ENCODE results near the gene RCL1. TPM values are rescaled to one million over a fixed set of nuclear protein-coding genes. Genes with fewer than 3 reads are reported as not detected.
"Not testable (repeated sequence)": the region's sequence is repeated elsewhere in the genome, so short reads cannot be mapped to it uniquely, and the experiment has no call there.

Gene RCL1
- polyA plus RNA-seq, 1 donor = 13.5 TPM

- DNase-seq (ENCODE audit: low read depth) = no peak
Measured at GRCh38 chr9:4781408-4781807, 11.3 kb upstream of the RCL1 start.

- not testable (repeated sequence) for DNase-seq (ENCODE audit: low read depth)
Measured at GRCh38 chr9:4783191-4783590, 9.6 kb upstream of the RCL1 start.

- no peak for DNase-seq (ENCODE audit: low read depth)
Measured at GRCh38 chr9:4784403-4784802, 8.3 kb upstream of the RCL1 start.

GRCh38 chr9:4786599-4786998 lies 6.1 kb upstream of the RCL1 start:
- DNase-seq (ENCODE audit: low read depth) = no peak

GRCh38 chr9:4787876-4788275 lies 4.9 kb upstream of the RCL1 start:
- DNase-seq (ENCODE audit: low read depth) = no peak

GRCh38 chr9:4788703-4789102 lies 4.0 kb upstream of the RCL1 start:
- no peak for DNase-seq (ENCODE audit: low read depth)

GRCh38 chr9:4792054-4792571 lies 631 bp upstream of the RCL1 start:
- no peak for DNase-seq (ENCODE audit: low read depth)

GRCh38 chr9:4793459-4794395 lies 983 bp downstream of the RCL1 start:
- DNase-seq (ENCODE audit: low read depth) = no peak

- DNase-seq (ENCODE audit: low read depth) = no peak
Measured at GRCh38 chr9:4794691-4795090, 1.9 kb downstream of the RCL1 start.

- not testable (repeated sequence) for DNase-seq (ENCODE audit: low read depth)
Measured at GRCh38 chr9:4795108-4795507, 2.4 kb downstream of the RCL1 start.

- no peak for DNase-seq (ENCODE audit: low read depth)
Measured at GRCh38 chr9:4796530-4796929, 3.8 kb downstream of the RCL1 start.

GRCh38 chr9:4796988-4797853 lies 4.5 kb downstream of the RCL1 start:
- DNase-seq (ENCODE audit: low read depth) = no peak

GRCh38 chr9:4797854-4798150 lies 5.1 kb downstream of the RCL1 start:
- DNase-seq (ENCODE audit: low read depth) = no peak

- no peak for DNase-seq (ENCODE audit: low read depth)
Measured at GRCh38 chr9:4798281-4799032, 5.7 kb downstream of the RCL1 start.

GRCh38 chr9:4799033-4799430 lies 6.3 kb downstream of the RCL1 start:
- DNase-seq (ENCODE audit: low read depth) = no peak

- no peak for DNase-seq (ENCODE audit: low read depth)
Measured at GRCh38 chr9:4799775-4800174, 7.0 kb downstream of the RCL1 start.

- no peak for DNase-seq (ENCODE audit: low read depth)
Measured at GRCh38 chr9:4801156-4801555, 8.4 kb downstream of the RCL1 start.

- no peak for DNase-seq (ENCODE audit: low read depth)
Measured at GRCh38 chr9:4803670-4804530, 11.2 kb downstream of the RCL1 start.

GRCh38 chr9:4804531-4805016 lies 11.8 kb downstream of the RCL1 start:
- no peak for DNase-seq (ENCODE audit: low read depth)

- DNase-seq (ENCODE audit: low read depth) = no peak
Measured at GRCh38 chr9:4805191-4805918, 12.6 kb downstream of the RCL1 start.
